GM18520 (cell line): Measurements from ENCODE around the gene CERKL.

Experiments used
- ATAC-seq: cut with Tn5 transposase; IDR thresholded peaks from one replicate; pipeline ENCODE4 v1.9.1; 2021; ENCODE audit not compliant: unreplicated experiment

Gene CERKL

DNA sequence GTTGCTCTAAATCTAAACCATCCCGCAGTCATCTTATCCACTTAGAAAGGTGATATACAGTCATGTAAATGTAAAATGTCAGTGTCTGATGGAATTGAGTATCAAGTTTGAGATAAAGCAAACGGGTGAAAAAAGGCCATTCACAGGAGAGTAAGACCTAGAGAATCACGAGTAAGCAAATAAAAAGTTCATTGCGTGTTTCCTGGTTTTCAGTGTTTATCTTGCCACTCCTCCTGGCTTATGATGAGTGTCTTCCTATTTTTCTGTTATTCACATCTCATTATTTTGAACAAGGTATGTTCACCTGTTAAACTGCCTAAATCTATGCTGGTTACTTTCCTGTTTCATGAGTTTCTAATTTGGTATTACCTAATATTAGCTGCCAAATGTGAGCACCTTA, 130.9 kb downstream of the CERKL start:
- ATAC-seq, result no peak

DNA sequence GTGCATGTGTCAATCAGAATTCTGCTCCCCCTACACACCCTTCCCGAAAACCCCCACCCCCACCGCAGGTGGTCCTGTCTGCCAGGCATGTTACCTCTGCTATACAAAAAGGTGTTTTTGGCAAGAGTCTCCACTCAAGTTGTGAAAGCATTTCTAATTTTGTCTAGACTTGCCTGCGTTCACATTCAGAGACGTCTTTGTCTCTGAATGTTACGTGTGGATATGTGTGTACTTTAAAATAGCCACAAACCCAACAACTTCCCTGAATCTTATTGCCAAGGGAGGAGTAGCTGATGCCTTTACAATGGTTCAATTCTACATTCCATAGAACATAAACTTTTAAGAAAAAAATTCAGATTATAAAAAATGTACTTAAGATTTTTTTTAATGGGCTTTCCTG, 133.1 kb downstream of the CERKL start:
- no peak for ATAC-seq

DNA sequence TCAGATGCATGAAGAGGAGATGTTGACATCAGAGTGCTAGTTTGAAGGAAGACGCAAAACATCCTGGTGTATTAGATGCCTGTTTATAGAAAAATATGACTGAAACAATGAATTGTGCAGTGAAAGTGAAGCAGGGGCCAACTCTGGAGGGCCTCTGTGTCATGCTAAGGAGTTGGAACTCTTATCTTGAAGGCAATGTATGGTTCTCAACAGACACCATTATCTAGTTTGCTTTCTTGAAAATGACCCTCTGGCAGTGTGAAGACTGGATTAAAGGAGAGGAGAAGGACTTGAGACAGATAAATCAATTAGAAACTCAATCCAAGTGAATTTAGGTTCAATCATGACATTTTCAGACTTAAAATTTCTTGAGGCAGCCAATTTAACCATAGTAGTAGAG, 136.7 kb downstream of the CERKL start:
- ATAC-seq, result no peak

DNA sequence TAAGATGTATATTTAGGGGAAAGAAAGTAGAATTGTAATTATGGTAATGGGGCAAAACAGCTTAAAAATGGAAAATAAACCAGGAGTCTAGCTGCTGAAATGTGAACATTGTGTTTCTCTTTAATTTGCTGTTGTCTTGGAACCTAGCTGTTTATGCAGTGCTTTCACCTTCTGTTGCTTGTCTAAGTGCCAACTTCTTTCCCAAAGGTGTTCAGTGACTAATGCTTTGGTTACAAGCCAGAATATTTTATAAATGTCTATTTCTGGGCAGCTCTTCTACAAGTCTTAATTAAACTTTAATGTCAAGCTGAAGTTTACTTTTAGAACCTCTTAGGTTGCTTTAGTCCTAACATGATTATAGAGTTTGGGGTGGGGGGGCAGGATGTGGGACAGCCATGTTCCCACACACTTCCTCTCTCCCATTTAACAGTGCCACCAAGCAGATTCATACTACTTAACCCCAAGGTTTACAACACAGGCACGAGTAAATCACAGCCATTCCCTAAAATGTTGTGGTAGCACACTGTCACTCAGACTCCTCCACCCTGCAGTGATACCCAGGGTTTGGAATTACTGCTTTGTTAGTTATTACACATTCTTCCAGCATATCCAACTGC, 139.1 kb downstream of the CERKL start:
- no peak for ATAC-seq

DNA sequence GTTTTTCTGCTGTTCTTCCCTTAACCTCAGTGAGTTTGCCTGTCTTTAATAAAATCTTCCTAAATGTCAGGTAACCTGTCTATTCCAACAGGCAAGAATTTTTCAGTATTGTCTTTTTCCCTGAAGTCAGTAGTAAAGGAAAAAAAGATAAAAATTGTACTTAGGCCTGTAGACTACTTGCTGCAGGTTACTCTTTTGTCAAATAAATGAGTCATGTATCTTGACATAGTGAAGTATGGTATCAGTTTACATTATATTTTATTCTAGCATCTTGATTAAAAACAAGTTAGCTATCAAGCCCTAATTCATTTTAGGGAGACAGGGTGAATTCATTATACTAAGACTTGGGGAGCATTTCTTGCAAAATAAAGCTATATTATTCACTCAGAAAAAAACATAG, 139.9 kb downstream of the CERKL start:
- no peak for ATAC-seq

DNA sequence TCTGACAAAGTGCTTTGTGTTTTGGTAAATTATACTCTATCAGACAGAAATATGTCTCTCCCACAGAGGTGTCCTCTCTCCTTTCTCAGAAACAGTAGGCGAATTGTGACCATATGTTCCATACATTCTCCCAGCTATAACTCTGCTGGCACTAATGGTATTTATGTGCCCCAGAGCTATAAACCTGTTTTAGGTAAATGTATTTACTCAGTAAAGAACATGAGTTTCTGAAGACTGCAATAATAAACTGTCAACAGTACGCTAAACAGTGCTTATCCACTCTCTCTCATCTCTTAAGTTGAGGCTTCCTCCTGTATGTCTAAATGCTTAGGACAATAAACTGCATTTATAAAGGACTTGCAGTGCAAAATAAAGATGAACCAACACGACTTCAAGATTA, 141.2 kb downstream of the CERKL start:
- ATAC-seq, result no peak

DNA sequence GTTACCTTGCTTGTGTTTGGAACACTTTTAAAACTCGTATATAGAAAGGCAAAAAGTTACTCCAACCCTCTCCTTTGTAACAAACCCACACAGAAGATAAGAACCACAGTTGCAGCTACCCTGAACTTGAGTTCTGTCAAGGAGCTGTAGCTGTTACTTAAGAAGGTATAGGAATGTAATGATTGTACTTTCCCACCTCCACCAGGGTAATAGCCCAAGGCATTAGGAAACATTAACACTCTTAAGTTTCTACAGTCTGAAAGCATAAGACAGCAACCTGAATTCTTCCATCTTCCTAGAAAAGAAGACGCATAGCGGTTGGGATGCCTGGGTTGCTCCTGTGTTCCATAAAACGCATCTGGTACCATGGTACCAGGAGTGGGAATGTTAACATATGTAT, 156.7 kb downstream of the CERKL start:
- no peak for ATAC-seq

DNA sequence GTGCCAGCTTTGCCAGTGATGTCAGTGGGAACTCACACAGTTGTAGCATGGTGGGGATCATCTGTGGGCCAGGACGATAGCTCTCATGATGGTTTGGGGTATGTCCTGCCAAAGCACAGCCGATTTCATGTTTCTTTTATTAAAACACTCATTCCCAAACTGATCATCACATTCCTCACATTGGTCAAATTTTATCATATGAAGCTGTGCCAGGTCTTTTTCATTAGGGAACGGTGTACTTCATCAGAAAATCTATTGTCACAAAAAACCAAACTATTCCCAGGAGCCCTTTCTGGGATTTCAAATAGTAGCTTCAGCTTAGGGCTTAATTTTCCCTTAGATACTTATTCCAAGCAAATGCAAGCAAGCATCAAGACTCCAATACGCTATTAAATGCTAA, 157.7 kb downstream of the CERKL start:
- ATAC-seq, result no peak
